Activated naive CD4-positive, alpha-beta T cell treated with anti-CD3 and anti-CD28 coated beads, Interleukin-2, amount 50 U/mL, for 24 hours (primary cell): ENCODE measurements around the gene SLC35F3.

Source experiments
- H3K27ac Mint-ChIP-seq: one replicate; pipeline ENCODE4 v1.8.0; 2021; ENCODE audit warnings: mild to moderate bottlenecking, mixed read lengths
- H3K27me3 Mint-ChIP-seq: one replicate; pipeline ENCODE4 v1.8.0; 2021; ENCODE audit warnings: mixed read lengths
- H3K36me3 Mint-ChIP-seq: one replicate; pipeline ENCODE4 v1.8.0; 2021; ENCODE audit warnings: mixed read lengths
- H3K4me1 Mint-ChIP-seq: one replicate; pipeline ENCODE4 v1.8.0; 2021; ENCODE audit warnings: mixed read lengths
- H3K4me3 Mint-ChIP-seq: one replicate; pipeline ENCODE4 v1.8.0; 2021; ENCODE audit warnings: mild to moderate bottlenecking, mixed read lengths
- H3K9me3 Mint-ChIP-seq: one replicate; pipeline ENCODE4 v1.8.0; 2021; ENCODE audit warnings: mixed read lengths

The SLC35F3 gene

DNA sequence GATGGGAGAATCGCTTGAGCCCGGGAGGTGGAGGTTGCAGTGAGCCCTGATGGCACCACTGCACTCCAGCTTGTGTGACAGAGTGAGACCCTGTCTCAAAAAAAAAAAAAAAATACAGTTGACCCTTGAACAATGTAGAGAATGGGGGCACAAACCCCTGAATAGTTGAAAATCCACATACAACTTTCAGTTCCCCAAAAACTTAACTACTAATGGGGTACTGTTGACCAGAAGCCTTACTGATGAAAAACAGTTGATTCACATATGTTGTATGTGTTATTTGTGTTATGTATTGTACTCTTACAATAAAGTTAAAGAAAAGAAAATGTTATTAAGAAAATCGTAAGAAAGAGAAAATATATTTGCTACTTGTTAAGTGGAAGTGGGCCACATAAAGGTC, 417.6 kb downstream of the SLC35F3 start:
- Mint-ChIP-seq H3K4me1 (peaks cover 74% of the 10 kb centered on the region), H3K36me3 (no peaks in the 10 kb centered on the region), H3K27ac (peak overlapping the region; percentile 12)

DNA sequence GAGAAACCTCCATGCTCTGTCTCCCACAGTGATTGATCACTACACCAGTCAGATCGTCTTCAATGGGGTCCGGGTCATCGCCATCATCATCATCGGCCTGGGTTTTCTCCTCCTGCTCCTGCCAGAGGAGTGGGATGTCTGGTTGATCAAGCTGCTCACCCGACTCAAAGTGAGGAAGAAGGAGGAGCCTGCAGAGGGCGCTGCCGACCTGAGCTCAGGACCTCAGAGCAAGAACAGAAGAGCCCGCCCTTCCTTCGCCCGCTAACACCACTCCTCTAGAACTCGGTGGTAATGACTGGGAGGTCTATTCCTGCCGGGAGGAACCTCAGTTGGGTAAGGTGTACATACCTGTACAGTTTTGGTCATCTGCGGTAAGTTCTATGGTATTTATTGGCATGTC, 418.5 kb downstream of the SLC35F3 start:
- H3K27me3 Mint-ChIP-seq, result no peaks in the 10 kb centered on the region
- peak overlapping the region; percentile 37 for H3K27ac Mint-ChIP-seq
- peaks cover 65% of the 10 kb centered on the region for H3K4me1 Mint-ChIP-seq
- no peak overlapping the region for H3K4me3 Mint-ChIP-seq
- H3K36me3 Mint-ChIP-seq, result no peaks in the 10 kb centered on the region
- no peaks in the 10 kb centered on the region for H3K9me3 Mint-ChIP-seq

More for the DNA sequence above, 417.6 kb downstream of the SLC35F3 start:
- Mint-ChIP-seq H3K9me3 (no peaks in the 10 kb centered on the region), H3K4me3 (no peak overlapping the region), H3K27me3 (no peaks in the 10 kb centered on the region)

DNA sequence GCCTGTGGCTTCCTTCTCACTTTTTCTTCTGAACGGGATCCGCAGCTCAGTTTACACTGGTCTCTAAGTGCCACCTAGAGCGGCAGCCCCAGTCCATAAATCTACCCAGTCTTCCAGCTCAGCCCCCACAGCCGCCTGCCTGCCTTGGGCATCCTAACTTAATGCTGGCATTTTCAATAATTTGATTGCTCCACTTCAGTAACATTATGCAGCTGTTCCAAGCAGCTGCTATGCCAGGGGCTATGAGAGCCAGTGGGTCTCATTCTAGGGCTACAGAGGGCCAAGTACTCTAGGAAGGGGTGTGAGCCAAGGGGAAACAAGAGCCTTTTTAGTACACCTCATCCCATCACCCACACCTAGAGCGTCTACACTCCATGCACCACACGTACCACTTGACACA, 420.3 kb downstream of the SLC35F3 start:
- Mint-ChIP-seq H3K4me1 (peaks cover 57% of the 10 kb centered on the region), H3K4me3 (no peak overlapping the region), H3K36me3 (no peaks in the 10 kb centered on the region), H3K27me3 (no peaks in the 10 kb centered on the region), H3K27ac (no peak overlapping the region), H3K9me3 (no peaks in the 10 kb centered on the region)

DNA sequence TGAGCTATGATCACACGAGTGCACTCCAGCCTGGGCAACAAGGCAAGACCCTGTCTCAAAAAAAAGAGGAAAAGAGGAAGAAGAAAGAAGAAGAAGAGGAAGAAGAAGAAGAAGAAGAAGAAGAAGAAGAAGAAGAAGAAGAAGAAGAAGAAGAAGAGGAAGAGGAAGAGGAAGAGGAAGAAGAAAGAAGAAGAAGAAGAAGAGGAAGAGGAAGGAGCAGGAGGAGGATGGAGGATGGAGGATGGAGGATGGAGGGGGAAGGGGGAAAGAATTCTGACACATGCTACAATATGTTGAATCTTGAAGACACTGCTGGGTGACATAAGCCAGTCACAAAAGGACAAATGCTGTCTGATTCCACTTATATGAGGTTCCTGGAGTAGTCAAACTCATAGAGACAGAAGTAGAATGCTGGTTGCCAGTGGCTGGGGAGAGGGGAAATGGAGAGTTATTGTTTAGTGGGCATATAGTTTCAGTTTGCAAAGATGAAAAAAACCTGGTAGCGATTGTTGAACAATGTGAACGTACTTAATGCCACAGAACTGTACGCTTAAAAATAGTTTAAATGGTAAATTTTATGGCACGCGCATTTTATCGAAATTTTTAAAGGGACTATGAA, 421.5 kb downstream of the SLC35F3 start:
- Mint-ChIP-seq H3K27me3 (no peaks in the 10 kb centered on the region), H3K4me1 (peaks cover 49% of the 10 kb centered on the region), H3K4me3 (peak overlapping the region; percentile 87), H3K36me3 (no peaks in the 10 kb centered on the region), H3K9me3 (no peaks in the 10 kb centered on the region), H3K27ac (peak overlapping the region; percentile 95)

DNA sequence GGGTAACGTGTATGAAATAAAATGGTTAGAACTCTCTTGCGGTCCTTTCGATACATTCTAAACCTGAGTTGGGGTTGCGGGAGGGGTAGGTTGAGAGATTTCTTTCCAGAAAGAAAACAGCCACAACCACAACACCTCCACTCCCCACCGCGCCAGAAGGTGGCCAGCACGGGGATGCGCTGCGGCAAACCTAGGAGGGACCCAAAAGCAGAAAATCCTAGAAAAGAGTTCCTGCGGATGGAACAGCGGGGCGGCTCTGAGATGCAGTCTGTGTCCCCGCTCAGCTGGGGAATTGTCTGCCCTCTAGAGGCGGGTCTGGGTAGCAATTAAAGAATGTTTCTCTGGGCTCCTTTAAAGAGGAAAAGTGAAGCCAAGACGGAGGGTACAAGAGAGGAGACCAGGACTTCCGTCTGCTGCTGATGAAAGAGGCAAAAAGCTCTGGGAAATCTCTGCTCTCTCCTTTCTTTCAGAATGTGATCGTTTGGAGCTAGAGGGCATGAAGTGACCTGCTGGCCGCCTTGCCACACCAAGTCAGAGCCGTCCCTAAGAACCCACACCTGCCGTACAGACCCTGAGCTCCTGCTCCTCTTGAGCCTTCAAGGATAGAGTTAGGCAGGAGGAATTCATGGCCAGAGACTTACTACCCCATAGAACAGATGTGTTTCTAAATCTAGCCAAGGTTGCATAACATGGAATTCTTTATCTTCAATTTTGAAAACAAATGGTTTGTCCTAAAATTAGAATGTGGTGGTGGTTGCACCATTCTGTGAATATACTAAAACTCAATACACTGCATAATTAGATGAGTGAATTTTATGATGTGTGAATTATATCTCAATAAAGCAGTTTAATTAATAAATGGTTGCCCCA, 422.3 kb downstream of the SLC35F3 start:
- Mint-ChIP-seq H3K27ac (peak overlapping the region; percentile 95), H3K4me1 (peaks cover 42% of the 10 kb centered on the region), H3K9me3 (no peaks in the 10 kb centered on the region), H3K4me3 (peak overlapping the region; percentile 87), H3K36me3 (no peaks in the 10 kb centered on the region), H3K27me3 (no peaks in the 10 kb centered on the region)

DNA sequence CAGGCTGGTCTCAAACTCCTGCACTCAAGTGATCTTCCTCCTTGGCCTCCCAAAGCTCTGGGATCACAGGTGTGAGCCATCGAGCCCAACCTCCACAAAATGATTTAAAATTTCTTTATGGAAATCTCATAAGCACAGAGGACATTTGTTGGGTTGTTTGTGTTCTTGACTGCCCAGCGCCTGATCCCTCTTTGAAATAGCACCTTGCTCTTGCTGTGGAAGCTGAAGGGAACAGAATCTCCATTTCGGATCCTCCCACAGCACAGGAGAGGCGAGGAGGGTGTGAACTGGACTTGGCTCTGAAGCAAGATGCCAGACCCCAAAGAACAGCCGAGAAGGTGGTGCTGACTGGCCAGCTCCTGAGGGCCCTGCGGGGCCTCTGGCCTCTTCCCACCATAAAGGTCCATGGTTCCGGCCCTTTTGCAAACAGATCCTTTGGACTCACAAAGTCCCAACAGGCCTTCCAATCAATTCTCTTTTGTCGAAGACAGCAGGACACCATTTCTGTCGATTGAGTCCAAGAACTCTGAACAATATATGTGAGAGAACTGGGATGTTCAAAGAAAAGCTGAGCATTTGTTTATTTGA, 423.2 kb downstream of the SLC35F3 start:
- H3K27ac Mint-ChIP-seq, result no peak overlapping the region
- peaks cover 35% of the 10 kb centered on the region for H3K4me1 Mint-ChIP-seq
- H3K27me3 Mint-ChIP-seq, result no peaks in the 10 kb centered on the region

DNA sequence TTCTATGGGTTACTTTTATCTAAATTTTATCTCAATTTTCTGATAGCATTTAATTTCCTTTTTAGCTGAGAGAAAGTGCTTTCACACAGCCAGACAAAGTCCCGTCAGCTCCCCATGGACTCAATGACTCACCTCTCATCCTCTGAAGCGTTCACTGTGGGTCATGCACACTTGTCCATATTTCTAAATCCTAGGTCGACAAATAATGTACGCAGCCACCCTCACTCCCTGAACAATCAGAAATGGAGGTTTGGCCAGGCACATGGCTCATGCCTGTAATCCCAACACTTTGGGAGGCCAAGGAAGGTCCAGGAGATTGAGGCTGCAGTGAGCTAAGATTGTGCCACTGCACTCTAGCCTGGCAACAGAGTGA, 426.4 kb downstream of the SLC35F3 start:
- Mint-ChIP-seq H3K27ac (no peak overlapping the region), H3K36me3 (peaks cover 2% of the 10 kb centered on the region), H3K9me3 (no peaks in the 10 kb centered on the region), H3K4me3 (no peak overlapping the region), H3K27me3 (no peaks in the 10 kb centered on the region), H3K4me1 (peaks cover 12% of the 10 kb centered on the region)

More for the DNA sequence above, 423.2 kb downstream of the SLC35F3 start:
- Mint-ChIP-seq H3K4me3 (no peak overlapping the region), H3K9me3 (no peaks in the 10 kb centered on the region), H3K36me3 (no peaks in the 10 kb centered on the region)

DNA sequence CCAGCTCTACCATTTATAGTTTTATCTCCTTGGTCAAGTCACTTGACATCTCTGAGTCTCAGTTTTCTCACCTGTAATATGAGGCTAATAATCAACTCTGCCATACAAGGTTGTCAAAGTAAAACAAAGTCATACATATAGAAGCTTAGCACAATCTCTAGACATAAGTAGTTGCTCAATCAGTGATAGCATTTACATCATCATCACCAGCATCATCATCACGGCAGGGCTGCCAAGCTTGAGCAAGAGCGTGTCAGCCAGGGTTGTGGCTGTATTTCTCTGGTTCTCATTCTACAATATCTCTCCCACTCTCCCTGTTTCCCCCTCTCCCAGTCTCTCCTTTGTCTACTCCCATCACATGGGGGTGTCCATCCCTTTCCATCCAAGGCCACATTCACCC, 427.0 kb downstream of the SLC35F3 start:
- H3K9me3 Mint-ChIP-seq, result peaks cover under 1% of the 10 kb centered on the region
- H3K4me3 Mint-ChIP-seq, result no peak overlapping the region
- no peaks in the 10 kb centered on the region for H3K27me3 Mint-ChIP-seq
- H3K36me3 Mint-ChIP-seq, result peaks cover 2% of the 10 kb centered on the region
- peaks cover 5% of the 10 kb centered on the region for H3K4me1 Mint-ChIP-seq
- no peak overlapping the region for H3K27ac Mint-ChIP-seq

DNA sequence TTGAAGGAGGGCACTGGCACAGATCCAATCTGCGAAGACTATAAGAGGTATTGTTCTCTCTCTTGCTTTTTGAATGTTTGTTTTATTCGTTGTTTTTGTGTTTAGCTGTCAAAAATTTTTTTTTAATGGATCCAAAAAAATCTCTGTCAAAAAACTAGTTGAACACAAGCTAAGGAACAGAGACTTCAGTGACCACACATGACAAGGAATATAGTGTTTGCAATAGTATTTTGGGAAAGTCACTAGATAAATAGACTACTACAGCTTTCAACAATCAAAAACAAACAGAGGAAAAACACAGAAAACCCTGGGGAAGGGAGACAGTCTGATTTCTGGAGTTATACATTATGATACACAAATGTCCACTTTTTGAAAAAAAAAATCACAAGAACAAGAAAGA, 431.9 kb downstream of the SLC35F3 start:
- no peaks in the 10 kb centered on the region for H3K4me1 Mint-ChIP-seq
- H3K36me3 Mint-ChIP-seq, result peaks cover 7% of the 10 kb centered on the region
- no peak overlapping the region for H3K27ac Mint-ChIP-seq
- H3K9me3 Mint-ChIP-seq, result peaks cover 19% of the 10 kb centered on the region
- H3K4me3 Mint-ChIP-seq, result no peak overlapping the region
- no peaks in the 10 kb centered on the region for H3K27me3 Mint-ChIP-seq

DNA sequence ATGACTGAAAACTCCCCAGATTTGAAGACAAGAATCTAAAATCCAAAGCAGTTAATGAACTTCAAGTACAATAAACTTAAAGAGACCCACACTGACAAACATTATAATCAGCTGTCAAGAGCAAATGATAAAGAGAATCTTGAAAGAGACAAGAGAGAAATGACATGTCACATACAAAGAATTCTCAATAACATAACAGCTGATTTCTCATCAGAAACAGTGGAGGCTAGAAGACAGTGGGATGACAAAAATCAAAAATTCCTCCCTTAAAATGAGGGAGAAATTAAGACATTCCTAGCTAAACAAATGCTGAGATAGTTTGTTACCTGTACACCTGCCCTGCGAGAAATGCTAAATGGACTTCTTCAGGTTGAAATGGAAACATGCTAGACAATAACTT, 432.8 kb downstream of the SLC35F3 start:
- H3K36me3 Mint-ChIP-seq, result peaks cover 7% of the 10 kb centered on the region
- no peaks in the 10 kb centered on the region for H3K27me3 Mint-ChIP-seq
- H3K4me1 Mint-ChIP-seq, result no peaks in the 10 kb centered on the region
- H3K27ac Mint-ChIP-seq, result no peak overlapping the region
- H3K4me3 Mint-ChIP-seq, result no peak overlapping the region
- H3K9me3 Mint-ChIP-seq, result peaks cover 19% of the 10 kb centered on the region

DNA sequence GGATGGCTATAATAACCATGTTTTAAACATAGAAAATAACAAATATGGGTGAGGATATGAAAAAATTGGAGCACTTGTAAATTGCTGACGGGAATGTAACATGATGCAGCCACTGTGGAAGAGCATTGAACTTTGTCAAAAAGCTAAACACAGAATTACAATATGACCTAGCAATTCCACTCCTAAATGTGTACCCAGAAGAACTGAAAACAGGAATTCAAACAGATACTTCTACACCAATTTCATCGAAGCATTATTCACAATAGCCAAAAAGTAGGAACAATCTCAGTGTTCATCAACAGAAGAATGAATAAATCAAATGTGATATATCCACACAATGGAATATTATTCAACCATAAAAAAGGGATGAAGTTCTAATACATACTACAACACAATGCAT, 436.1 kb downstream of the SLC35F3 start:
- Mint-ChIP-seq H3K27ac (no peak overlapping the region), H3K36me3 (peaks cover 5% of the 10 kb centered on the region), H3K4me3 (no peak overlapping the region), H3K27me3 (no peaks in the 10 kb centered on the region), H3K9me3 (peaks cover 19% of the 10 kb centered on the region), H3K4me1 (no peaks in the 10 kb centered on the region)

DNA sequence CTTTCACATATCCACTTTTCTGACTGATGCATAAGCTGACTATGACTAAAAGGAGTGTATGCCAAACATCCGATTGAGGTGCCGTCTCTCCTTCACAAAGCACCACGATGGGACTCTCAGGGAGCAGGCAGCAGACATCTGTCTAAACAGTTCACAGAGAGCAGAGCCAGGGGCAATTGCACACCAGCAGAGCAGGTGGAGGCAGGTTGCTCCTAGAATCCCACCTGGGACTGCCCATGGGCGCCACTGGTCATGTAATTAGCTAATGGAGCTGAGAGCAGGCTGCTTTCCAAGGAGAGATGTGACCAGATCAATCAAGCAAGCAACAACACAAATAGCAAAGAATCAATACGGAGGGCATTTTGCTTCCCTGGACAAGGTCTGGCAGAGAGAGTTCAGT, 438.3 kb downstream of the SLC35F3 start:
- Mint-ChIP-seq H3K9me3 (peaks cover 12% of the 10 kb centered on the region), H3K36me3 (peaks cover 3% of the 10 kb centered on the region), H3K4me1 (no peaks in the 10 kb centered on the region), H3K27ac (no peak overlapping the region), H3K27me3 (no peaks in the 10 kb centered on the region), H3K4me3 (no peak overlapping the region)

DNA sequence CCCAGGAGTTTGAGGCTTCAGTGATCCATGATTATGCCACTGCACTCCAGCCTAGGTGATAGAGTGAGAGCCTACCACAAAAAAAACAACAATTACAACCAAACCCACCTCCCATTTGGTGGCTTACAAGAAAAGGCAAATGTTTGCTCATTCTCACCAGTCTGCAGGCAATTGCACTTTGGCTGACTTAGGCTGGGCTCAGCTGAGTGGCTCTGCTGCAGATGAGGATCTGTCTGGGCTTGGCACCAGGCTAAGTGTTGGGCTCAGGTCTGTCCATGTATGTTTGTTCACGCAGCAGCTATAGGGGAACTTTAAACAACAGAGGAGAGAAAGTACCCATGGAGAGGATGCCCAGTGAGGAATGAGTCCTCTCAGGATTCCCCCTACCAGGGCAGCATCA, 440.8 kb downstream of the SLC35F3 start:
- no peaks in the 10 kb centered on the region for H3K36me3 Mint-ChIP-seq
- no peaks in the 10 kb centered on the region for H3K4me1 Mint-ChIP-seq
- no peak overlapping the region for H3K27ac Mint-ChIP-seq
- H3K9me3 Mint-ChIP-seq, result peaks cover 2% of the 10 kb centered on the region
- H3K27me3 Mint-ChIP-seq, result no peaks in the 10 kb centered on the region
- no peak overlapping the region for H3K4me3 Mint-ChIP-seq

DNA sequence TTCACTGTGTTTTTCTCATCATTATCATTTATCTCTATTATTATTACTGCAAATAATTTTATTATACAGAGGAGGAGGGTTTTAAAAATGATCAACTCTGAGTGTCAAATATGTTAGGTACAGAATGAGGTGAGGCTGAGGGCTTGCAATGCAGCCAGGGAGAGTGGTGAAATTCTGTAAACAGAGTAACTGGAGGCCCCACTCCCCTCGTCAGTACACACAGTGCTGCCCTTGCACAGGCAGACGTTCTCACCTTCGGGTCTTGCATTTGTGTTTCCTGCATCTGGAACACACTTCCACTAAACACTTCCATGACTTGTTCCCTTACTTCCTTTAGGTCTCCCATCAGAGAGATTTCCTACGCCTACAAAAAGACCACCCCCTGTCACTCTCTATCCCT, 444.5 kb downstream of the SLC35F3 start:
- no peaks in the 10 kb centered on the region for H3K9me3 Mint-ChIP-seq
- no peaks in the 10 kb centered on the region for H3K27me3 Mint-ChIP-seq
- no peak overlapping the region for H3K27ac Mint-ChIP-seq
- H3K4me1 Mint-ChIP-seq, result no peaks in the 10 kb centered on the region
- H3K4me3 Mint-ChIP-seq, result no peak overlapping the region
- no peaks in the 10 kb centered on the region for H3K36me3 Mint-ChIP-seq

DNA sequence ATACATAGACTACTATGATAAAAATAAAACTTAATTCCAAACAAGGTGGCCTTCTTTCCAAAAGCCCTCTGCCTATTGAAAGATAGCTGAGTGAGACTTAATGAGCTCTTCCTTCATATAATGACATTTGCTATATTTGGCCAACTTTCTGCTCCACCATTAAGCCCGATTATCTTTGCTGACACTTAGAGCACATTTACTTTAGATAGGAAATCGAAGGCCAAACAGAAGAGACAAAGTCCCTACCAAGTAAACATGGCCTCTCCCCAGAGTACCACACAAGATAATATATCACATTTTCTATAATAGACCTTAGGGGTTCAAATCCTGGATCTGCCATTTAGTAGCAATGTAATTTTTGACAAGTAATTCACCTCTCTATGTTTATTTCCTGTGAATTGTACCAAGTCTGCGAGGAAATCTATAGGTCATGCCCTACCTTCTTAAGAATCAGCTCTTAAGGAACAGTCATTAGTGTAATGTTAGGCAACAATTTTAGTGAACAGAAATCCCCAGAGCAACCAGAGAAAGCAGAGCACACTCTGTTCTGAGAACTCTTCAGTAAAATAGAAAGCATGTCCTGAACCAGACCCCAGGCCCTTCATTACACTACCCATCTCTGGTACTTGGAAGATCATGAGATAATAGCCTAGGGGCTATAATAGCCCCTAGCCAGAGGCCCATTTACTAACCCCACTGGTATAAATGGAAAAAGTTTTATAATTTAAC, 451.5 kb downstream of the SLC35F3 start:
- H3K4me1 Mint-ChIP-seq, result peaks cover 7% of the 10 kb centered on the region
- peaks cover 1% of the 10 kb centered on the region for H3K36me3 Mint-ChIP-seq
- H3K27ac Mint-ChIP-seq, result peak overlapping the region; percentile 84
- peak overlapping the region; percentile 89 for H3K4me3 Mint-ChIP-seq
- H3K9me3 Mint-ChIP-seq, result no peaks in the 10 kb centered on the region
- no peaks in the 10 kb centered on the region for H3K27me3 Mint-ChIP-seq
